Body of pancreas (tissue), 4 donors: ENCODE measurements around the gene CERS4. TPM values are rescaled to one million over a fixed set of nuclear protein-coding genes. Genes with fewer than 3 reads are reported as not detected.
"Not testable (repeated sequence)": the region's sequence is repeated elsewhere in the genome, so short reads cannot be mapped to it uniquely, and the experiment has no call there.

Experiments used
- ATAC-seq: fragments of 150-250 bp; one replicate; pipeline ENCODE4 v1.9.1; 2016
- DNase-seq, 4 donors: peaks; one replicate each; pipeline ENCODE4 v3.0.0-alpha.2; 2019
- H3K27ac ChIP-seq, 4 donors: fragments of 200-600 bp; sonication (generic); 1 replicate in 3 of 4; 2 replicates in 1 of 4; pipeline versions ENCODE4 v1.5.1 to v1.6.1; 2016 to 2019; ENCODE audit warnings: mild to moderate bottlenecking in 1 of 4, mixed read lengths in 1 of 4, moderate library complexity in 1 of 4
- H3K27me3 ChIP-seq, 2 donors: fragments of 200-600 bp; sonication (generic); one replicate each; pipeline ENCODE4 v1.6.0; 2016; ENCODE audit warnings: mild to moderate bottlenecking in 1 of 2
- H3K36me3 ChIP-seq, 2 donors: fragments of 200-600 bp; sonication (generic); replicated peaks in 1 of 2; 2 replicates each; pipeline ENCODE4 v1.5.1; 2016; ENCODE audit warnings: low read depth in 2 of 2; ENCODE audit not compliant: insufficient read depth in 1 of 2
- H3K4me1 ChIP-seq: fragments of 200-600 bp; sonication (generic); one replicate; pipeline ENCODE4 v1.6.0; 2016
- H3K4me3 ChIP-seq, 2 donors: fragments of 200-600 bp; sonication (generic); 1 replicate in 1 of 2; 2 replicates in 1 of 2; pipeline ENCODE4 v1.5.1; 2016 to 2019
- H3K9me3 ChIP-seq, 3 donors: fragments of 200-600 bp; sonication (generic); 1 replicate in 2 of 3; 2 replicates in 1 of 3; pipeline ENCODE4 v1.5.1; 2016
- CTCF ChIP-seq, 7 experiments: fragments of 450-650 bp in 4 of 7; fragments of 200-600 bp in 3 of 7; sonication (generic) in 3 of 7; IDR thresholded peaks; one replicate each; pipeline ENCODE4 v1.5.1; 2016 to 2019; ENCODE audit warnings: antibody characterized with exemption in 7 of 7
- POLR2A ChIP-seq, 3 donors: fragments of 450-650 bp; IDR thresholded peaks; one replicate each; pipeline ENCODE4 v1.6.1; 2016; ENCODE audit warnings: antibody characterized with exemption in 3 of 3, mild to moderate bottlenecking in 2 of 3
- WGBS, 2 donors: methylation state at CpG; one replicate each; pipeline ENCODE4 v1.1.5; 2017; 5-methylcytosine and 5-hydroxymethylcytosine counted together
- intact Hi-C: fragments of 100-400 bp; cut with DNase I; formaldehyde crosslinking; loops from one replicate; pipeline ENCODE4 v1.15.1; 2023
- total RNA-seq, 2 donors: library from RNA; depleted of rRNA; stranded (reverse); fragments of >200 nt; gene quantifications; one replicate each; pipeline ENCODE4 v1.1.0, GENCODE V29; 2016

The CERS4 gene
- total RNA-seq, 2 donors from 2014 or later, result 53.1 to 87.4 TPM

DNA sequence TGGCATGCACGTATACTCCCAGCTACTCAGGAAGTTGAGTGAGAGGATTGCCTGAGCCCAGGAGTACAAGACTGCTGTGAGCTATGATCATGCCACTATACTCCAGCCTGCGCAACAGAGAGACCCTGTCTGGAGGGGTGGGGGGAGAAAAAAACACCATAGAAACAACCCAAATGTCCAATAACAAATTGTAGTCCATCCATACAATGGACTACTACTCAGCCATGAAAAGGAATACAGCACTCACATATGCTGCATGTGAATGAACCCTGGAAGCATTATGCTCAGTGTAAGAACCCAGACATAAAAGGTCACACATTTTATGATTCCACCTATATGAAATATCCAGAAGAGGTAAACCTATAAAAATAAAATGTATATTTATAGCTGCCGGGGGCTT lies 56.7 kb downstream of the CERS4 start:
- H3K4me3 ChIP-seq, result no peak overlapping the region
- TF ChIP-seq POLR2A (IDR thresholded peaks at IDR 0.05) (no peak), CTCF (IDR thresholded peaks at IDR 0.05) (no peak)

DNA sequence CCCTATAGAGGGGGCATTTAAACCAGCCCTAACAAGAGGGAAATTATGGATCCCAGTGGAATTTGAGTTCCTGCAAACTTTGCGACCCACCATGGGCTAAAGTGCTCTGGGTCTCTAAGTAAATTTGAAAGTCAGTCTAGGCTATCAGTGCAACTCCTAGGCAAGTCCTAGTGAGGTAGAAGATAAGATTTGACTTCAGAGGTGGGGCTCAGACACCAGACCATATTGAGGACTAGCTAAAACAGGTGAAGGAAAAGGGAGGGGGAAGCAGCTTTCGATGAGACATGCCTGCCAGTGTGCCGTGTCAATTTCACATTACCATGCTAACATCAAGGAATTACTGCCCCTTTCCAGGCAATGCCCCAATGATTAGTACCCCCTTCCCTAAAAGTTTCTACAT lies 60.6 kb downstream of the CERS4 start:
- no peak for DNase-seq
- ATAC-seq, result no peak
- intact Hi-C loops, result no loop called here
- H3K9me3 ChIP-seq, result no peaks in the 10 kb centered on the region
- H3K4me3 ChIP-seq, result no peak overlapping the region
- H3K27me3 ChIP-seq, result no peaks in the 10 kb centered on the region
- TF ChIP-seq CTCF (IDR thresholded peaks at IDR 0.05) (no peak), POLR2A (IDR thresholded peaks at IDR 0.05) (no peak)
- H3K36me3 ChIP-seq, result no peaks in the 10 kb centered on the region
- H3K27ac ChIP-seq, result no peak overlapping the region
- H3K4me1 ChIP-seq, result peaks cover 7% of the 10 kb centered on the region
- WGBS, 2 donors, result 73 to 83% methylated on average over 3 of the region's 3 CpGs

More for the DNA sequence above, 56.7 kb downstream of the CERS4 start:
- DNase-seq (peak in 1 of 4 donors; percentile 9), ATAC-seq (no peak)
- WGBS, 2 donors, result 62 to 67% methylated on average over 3 of the region's 3 CpGs
- H3K4me1 ChIP-seq, result peaks cover 7% of the 10 kb centered on the region
- H3K27me3 ChIP-seq, result no peaks in the 10 kb centered on the region
- no peaks in the 10 kb centered on the region for H3K9me3 ChIP-seq
- peaks cover 0 to 4% of the 10 kb centered on the region in 2 donors for H3K36me3 ChIP-seq
- intact Hi-C loops, result no loop called here
- H3K27ac ChIP-seq, result no peak overlapping the region

DNA sequence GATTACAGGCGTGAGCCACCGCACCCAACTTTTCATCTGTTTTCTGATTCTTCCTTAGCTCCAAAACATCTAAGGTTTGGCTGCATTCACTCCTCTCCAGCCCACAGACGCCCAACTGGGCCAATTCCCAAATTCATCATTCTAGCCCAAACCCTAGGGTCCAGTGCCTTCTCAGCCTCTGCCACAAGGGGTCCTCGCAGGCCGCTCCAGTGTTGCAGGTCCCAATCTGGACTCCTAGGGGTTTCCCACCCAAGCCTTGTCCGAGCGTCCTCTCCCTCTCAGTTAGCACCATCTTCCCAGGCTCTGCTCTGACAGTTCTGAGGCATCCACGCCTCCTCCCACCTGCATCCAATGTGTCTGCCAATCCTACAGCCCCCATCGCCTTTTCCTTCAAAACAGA lies 67.3 kb downstream of the CERS4 start:
- H3K27me3 ChIP-seq, intact Hi-C loops, H3K9me3 ChIP-seq, H3K36me3 ChIP-seq, DNase-seq, H3K27ac ChIP-seq, H3K4me1 ChIP-seq, H3K4me3 ChIP-seq: not testable (repeated sequence)
- peak; percentile 33 for ATAC-seq
- WGBS, 2 donors, result no CpG with 5 or more reads among the region's 9 CpGs

- H3K9me3 ChIP-seq, H3K27me3 ChIP-seq, H3K27ac ChIP-seq, H3K36me3 ChIP-seq, DNase-seq, H3K4me3 ChIP-seq, intact Hi-C loops, H3K4me1 ChIP-seq, ATAC-seq: not testable (repeated sequence)
- no CpG with 5 or more reads among the region's 9 CpGs for WGBS, 2 donors
Measured at GRCh38 chr19:8291337-8291736, 82.2 kb downstream of the CERS4 start.

DNA sequence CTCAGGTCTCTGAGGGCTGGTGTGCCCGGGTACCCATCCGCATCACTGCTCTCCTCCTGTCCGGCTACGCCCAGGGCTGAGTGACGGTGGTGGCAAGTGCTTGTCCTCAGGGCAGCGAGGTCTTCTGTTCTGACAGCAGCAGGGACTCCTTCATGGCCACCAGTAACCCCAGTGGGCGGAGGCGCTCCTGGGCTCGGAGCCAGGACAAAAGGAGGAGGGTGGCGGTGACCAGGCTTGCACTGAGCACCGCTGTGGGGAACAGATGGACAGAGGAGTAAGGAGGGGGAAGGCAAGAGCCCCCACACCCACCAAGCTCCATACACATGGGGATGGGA lies 93.2 kb downstream of the CERS4 start:
- Histone ChIP-seq H3K4me3 (no peak overlapping the region), H3K27ac (no peak overlapping the region), H3K36me3 (no peaks in the 10 kb centered on the region), H3K27me3 (no peaks in the 10 kb centered on the region), H3K9me3 (no peaks in the 10 kb centered on the region), H3K4me1 (peaks cover 4% of the 10 kb centered on the region)
- whole genome bisulfite sequencing, 2 donors, result 78 to 83% methylated on average over 2 to 11 of the region's 11 CpGs
- DNase-seq (peak in 3 of 4 donors; percentile 10 to 18 (median 15)), ATAC-seq (no peak)
- TF ChIP-seq POLR2A (IDR thresholded peaks at IDR 0.05) (no peak), CTCF (IDR thresholded peaks at IDR 0.05) (no peak)
- intact Hi-C loops, result no loop called here

- TF ChIP-seq CTCF (IDR thresholded peaks at IDR 0.05) (no peak), POLR2A (IDR thresholded peaks at IDR 0.05) (no peak)
- DNase-seq (peak in 2 of 4 donors; percentile 0 to 4), ATAC-seq (no peak)
- Histone ChIP-seq H3K27ac (no peak overlapping the region), H3K4me1 (peaks cover 8% of the 10 kb centered on the region), H3K4me3 (no peak overlapping the region), H3K9me3 (no peaks in the 10 kb centered on the region), H3K27me3 (no peaks in the 10 kb centered on the region), H3K36me3 (no peaks in the 10 kb centered on the region)
- WGBS, 2 donors, result 84 to 87% methylated on average over 7 of the region's 7 CpGs
- intact Hi-C loops, result no loop called here
Measured at GRCh38 chr19:8302734-8303133, 93.6 kb downstream of the CERS4 start.
